ENCODE measurements around the gene ZNF521.

DNA sequence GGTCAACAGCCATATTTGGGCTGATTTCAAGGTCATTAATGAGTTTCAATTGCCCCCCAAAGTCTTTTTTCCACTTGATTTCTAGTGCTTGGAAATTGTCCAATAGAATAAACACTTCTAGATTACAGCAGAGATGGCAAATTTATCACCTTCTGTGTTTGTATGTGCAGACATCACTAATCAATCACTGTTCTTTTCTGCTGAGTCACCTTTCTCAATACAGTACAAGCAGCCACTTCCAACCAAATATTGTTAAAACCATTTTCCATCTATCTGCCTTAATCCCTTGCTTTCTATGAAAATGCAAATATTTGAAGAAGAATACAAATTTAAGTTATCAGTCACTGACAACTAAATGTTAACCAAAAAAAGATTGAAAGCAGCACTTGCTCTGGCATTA, 40.2 kb upstream of the ZNF521 start:
- TF ChIP-seq TAF1 (IDR thresholded peaks at IDR 0.05; ENCODE audit: low read depth, low read length), result no peak
- no peak for TF ChIP-seq POLR2A (IDR thresholded peaks at IDR 0.05; ENCODE audit: low read depth, low read length)
- TF ChIP-seq POLR2AphosphoS5 (IDR thresholded peaks at IDR 0.05; ENCODE audit: low read depth, low read length), result no peak
- no peak for TF ChIP-seq POU2F2 (IDR thresholded peaks at IDR 0.05; ENCODE audit: low read depth, low read length)
- no peak for TF ChIP-seq PAX5 (IDR thresholded peaks at IDR 0.05; ENCODE audit: insufficient read depth, low read length, severe bottlenecking)

Measured in GM12891 (cell line).